ENCODE measurements around the gene FKBP10. TPM values are rescaled to one million over a fixed set of nuclear protein-coding genes. Genes with fewer than 3 reads are reported as not detected.
A peak's percentile ranks its signal among the peaks of the same experiment; 100 is the strongest.

FKBP10 gene
- total RNA-seq, 1 donor from 2014 or later: 388 TPM

DNA sequence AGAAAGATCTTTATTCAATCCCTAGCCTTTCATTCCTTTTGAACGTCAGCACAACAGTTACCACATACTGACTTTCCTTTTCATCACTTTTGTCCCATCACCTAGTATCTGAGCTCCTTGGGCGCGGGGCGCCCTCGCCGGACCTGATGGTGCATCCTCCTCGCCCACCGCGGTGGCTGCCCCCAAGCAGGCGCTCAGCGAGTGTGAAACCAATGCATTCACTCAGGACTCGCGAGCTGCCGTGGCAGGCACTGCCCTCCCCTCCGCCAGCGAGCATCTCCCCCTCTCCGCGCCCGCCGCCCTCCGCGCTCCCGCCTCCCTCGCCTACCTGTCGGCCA lies 51.7 kb downstream of the FKBP10 start:
- Histone ChIP-seq H3K36me3 (peaks cover 7 to 16% of the 10 kb centered on the region in 2 donors), H3K4me1 (peaks cover 3 to 14% of the 10 kb centered on the region in 2 donors), H3K27me3 (no peaks in the 10 kb centered on the region), H3K9me3 (no peaks in the 10 kb centered on the region), H3K4me3 (peak overlapping the region; percentile 80 to 99), H3K27ac (peak overlapping the region; percentile 77 to 92)
- DNase-seq (ENCODE audit: low spot score in 2 of 2): no peak
- TF ChIP-seq, protein P1, sequence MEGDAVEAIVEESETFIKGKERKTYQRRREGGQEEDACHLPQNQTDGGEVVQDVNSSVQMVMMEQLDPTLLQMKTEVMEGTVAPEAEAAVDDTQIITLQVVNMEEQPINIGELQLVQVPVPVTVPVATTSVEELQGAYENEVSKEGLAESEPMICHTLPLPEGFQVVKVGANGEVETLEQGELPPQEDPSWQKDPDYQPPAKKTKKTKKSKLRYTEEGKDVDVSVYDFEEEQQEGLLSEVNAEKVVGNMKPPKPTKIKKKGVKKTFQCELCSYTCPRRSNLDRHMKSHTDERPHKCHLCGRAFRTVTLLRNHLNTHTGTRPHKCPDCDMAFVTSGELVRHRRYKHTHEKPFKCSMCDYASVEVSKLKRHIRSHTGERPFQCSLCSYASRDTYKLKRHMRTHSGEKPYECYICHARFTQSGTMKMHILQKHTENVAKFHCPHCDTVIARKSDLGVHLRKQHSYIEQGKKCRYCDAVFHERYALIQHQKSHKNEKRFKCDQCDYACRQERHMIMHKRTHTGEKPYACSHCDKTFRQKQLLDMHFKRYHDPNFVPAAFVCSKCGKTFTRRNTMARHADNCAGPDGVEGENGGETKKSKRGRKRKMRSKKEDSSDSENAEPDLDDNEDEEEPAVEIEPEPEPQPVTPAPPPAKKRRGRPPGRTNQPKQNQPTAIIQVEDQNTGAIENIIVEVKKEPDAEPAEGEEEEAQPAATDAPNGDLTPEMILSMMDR (IDR thresholded peaks at IDR 0.05): no peak
- intact Hi-C loops (cut with DNase I): loop anchor here (2.0 kb wide), 1 partner anchor 52 kb away; the partner anchor contains the start of gene FKBP10

DNA sequence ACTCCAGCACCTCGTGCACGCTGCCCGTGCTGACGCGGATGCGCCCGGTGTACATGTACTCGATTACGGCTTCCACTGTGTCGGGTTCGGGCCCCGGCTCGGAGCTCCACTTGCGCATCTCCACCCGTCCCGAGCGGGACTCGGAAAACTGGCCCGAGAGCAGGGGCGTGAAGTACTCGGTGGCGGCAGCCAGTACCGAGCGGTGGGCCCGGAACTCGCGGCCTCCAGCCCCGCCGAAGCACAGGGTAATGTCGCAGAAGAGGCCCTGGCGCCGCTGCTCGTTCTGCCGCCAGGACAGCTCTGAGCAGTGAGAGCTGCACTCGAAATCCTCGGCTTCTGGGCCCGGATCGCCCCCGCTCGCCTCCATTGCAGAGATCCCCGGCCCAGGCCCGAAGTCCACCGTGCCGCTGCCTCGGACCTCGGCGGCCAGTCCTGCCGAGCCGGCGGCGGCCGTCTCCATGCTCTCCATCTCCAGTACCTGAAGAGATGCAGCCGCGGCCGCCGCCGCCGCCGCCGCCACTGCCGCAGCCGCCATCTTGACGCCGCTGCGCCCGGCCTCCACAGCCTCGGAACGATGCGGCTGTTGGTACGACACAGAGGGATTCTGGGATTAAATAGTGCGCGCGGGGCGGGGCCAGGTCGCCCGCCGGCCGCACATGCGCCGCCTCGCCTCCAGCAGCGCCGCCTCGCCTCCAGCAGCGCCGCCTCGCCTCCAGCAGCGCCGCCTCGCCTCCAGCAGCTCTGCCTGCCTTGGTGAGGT lies 52.2 kb downstream of the FKBP10 start, which contains the start of gene KLHL11:
TSS of gene KLHL11 (minus strand) at position 588 of the 760 bp plus-strand sequence. CDS start at position 535, 53 bp downstream.
- Histone ChIP-seq H3K36me3 (peaks cover 7 to 21% of the 10 kb centered on the region in 2 donors), H3K27me3 (no peaks in the 10 kb centered on the region), H3K9me3 (no peaks in the 10 kb centered on the region), H3K4me1 (peaks cover 3 to 14% of the 10 kb centered on the region in 2 donors), H3K4me3 (peak within 1 kb of the TSS; percentile 80 to 99), H3K27ac (peak within 1 kb of the TSS; percentile 77 to 92)
- TF ChIP-seq, protein P1 (IDR thresholded peaks at IDR 0.05): no peak
- DNase-seq (ENCODE audit: low spot score in 2 of 2): peak; percentile 56 to 93
- intact Hi-C loops (cut with DNase I): loop anchor here (1.0 to 2.0 kb wide), 3 partner anchors 29 to 101 kb away; partner anchors contain the start of genes CNP, FKBP10 and NT5C3B

DNA sequence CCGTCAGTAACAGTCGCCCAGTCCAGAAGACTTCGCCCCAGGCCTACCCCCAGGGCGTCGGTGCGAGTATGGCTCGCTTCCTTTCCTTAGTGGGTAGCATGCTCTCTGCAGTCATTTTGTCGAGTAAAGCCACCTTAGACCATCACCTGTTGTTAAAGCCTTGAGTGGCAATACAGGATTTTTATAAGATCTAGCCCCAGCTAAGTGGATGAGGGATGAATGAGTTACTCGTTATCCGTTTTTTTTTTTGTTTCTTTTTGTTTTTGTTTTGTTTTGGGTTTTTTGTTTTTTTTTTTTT lies 52.7 kb downstream of the FKBP10 start:
- DNase-seq (ENCODE audit: low spot score in 2 of 2): no peak
- Histone ChIP-seq H3K27me3 (no peaks in the 10 kb centered on the region), H3K9me3 (no peaks in the 10 kb centered on the region), H3K36me3 (peaks cover 8 to 25% of the 10 kb centered on the region in 2 donors), H3K4me1 (peaks cover 3 to 14% of the 10 kb centered on the region in 2 donors), H3K4me3 (peak overlapping the region; percentile 80 to 99), H3K27ac (peak overlapping the region in 1 of 2 donors; percentile 92)
- intact Hi-C loops (cut with DNase I): loop anchor here (1.0 to 2.0 kb wide), 3 partner anchors 29 to 101 kb away; partner anchors contain the start of genes CNP, FKBP10 and NT5C3B
- TF ChIP-seq, protein P1 (IDR thresholded peaks at IDR 0.05): no peak

DNA sequence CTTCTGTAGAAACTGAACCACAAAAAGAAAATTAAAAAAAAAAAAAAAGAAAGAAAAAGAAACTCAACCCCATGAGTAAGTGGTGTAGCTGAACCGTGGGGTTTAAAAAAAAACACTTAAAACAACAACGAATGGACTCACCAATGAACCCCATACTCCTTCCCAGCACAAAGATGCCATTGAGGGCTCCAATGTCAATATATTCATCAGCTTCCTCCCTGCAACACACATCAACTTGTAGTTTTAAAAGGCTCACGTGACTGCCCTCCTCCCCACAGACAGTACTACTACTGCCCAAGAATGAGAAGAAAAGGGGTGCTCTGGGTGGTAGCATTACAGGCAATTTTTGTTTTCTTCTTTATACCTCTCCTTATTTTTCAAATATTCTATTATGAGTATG lies 55.8 kb downstream of the FKBP10 start:
- no peak overlapping the region for H3K27ac ChIP-seq
- intact Hi-C loops (cut with DNase I): no loop called here
- no peaks in the 10 kb centered on the region for H3K27me3 ChIP-seq
- no peak for DNase-seq (ENCODE audit: low spot score in 2 of 2)
- TF ChIP-seq, protein P1 (IDR thresholded peaks at IDR 0.05): no peak
- H3K4me3 ChIP-seq: no peak overlapping the region
- H3K36me3 ChIP-seq: peaks cover 25 to 55% of the 10 kb centered on the region in 2 donors
- peaks cover under 1 to 8% of the 10 kb centered on the region in 2 donors for H3K4me1 ChIP-seq
- no peaks in the 10 kb centered on the region for H3K9me3 ChIP-seq

DNA sequence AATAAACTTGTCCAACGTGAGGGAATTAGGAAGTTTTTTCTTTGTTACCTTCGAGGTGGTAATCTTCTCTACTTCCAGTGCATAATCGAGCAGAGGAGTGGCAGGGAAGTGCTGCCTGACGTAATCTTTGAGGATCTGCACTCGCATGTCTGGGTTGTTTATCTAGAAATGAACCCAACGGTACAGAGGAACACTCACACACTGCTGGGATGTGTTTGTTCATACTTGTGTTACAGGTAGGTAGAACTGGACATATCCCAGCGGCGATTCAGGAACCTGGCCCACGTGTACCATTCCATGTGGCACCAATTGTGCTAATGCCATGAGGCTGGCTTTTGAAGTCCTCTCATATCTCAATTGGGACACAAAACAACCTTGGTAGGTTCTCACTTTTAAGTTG lies 56.6 kb downstream of the FKBP10 start:
- Histone ChIP-seq H3K36me3 (peaks cover 33 to 57% of the 10 kb centered on the region in 2 donors), H3K4me1 (no peaks in the 10 kb centered on the region), H3K9me3 (no peaks in the 10 kb centered on the region), H3K27me3 (no peaks in the 10 kb centered on the region), H3K4me3 (no peak overlapping the region), H3K27ac (no peak overlapping the region)
- intact Hi-C loops (cut with DNase I): no loop called here
- no peak for DNase-seq (ENCODE audit: low spot score in 2 of 2)
- TF ChIP-seq, protein P1 (IDR thresholded peaks at IDR 0.05): no peak

Data from ascending aorta (tissue), 2 donors.